Mesendoderm (in vitro differentiated cells): ENCODE results near the gene CRTC1.

Source experiments
- DNase-seq: peaks from one replicate; pipeline ENCODE4 v3.0.0; 2013
- H2AK5ac ChIP-seq: 2 replicates; pipeline ENCODE4 v1.6.1; 2013; ENCODE audit warnings: low read length, inconsistent platforms
- H2BK120ac ChIP-seq: 2 replicates; pipeline ENCODE4 v1.6.1; 2013; ENCODE audit warnings: low read depth, mild to moderate bottlenecking, low read length, moderate library complexity, mixed read lengths
- H2BK15ac ChIP-seq: replicated peaks from 2 replicates; pipeline ENCODE4 v1.6.1; 2013; ENCODE audit warnings: low read depth, mild to moderate bottlenecking, moderate library complexity
- H2BK5ac ChIP-seq: 2 replicates; pipeline ENCODE4 v1.6.1; 2013; ENCODE audit warnings: low read length, inconsistent platforms
- H3K18ac ChIP-seq: 2 replicates; pipeline ENCODE4 v1.6.1; 2013; ENCODE audit warnings: mild to moderate bottlenecking, low read length, mixed read lengths
- H3K23ac ChIP-seq: one replicate; pipeline ENCODE4 v1.6.1; 2013; ENCODE audit warnings: low read length
- H3K27ac ChIP-seq: 2 replicates; pipeline ENCODE4 v1.5.1; 2013; ENCODE audit warnings: low read depth, mild to moderate bottlenecking, inconsistent platforms, low read length, moderate library complexity
- H3K27me3 ChIP-seq: 2 replicates; pipeline ENCODE4 v1.6.1; 2013; ENCODE audit warnings: low read length, control low read depth, mild to moderate bottlenecking, inconsistent platforms; ENCODE audit not compliant: insufficient read depth, poor library complexity
- H3K36me3 ChIP-seq: 2 replicates; pipeline ENCODE4 v1.6.1; 2013; ENCODE audit warnings: low read length, inconsistent platforms; ENCODE audit not compliant: control insufficient read depth, insufficient read depth
- H3K4ac ChIP-seq: one replicate; pipeline ENCODE4 v1.6.1; 2013; ENCODE audit warnings: low read depth, mild to moderate bottlenecking, low read length, moderate library complexity
- H3K4me1 ChIP-seq: 2 replicates; pipeline ENCODE4 v1.6.1; 2013; ENCODE audit warnings: low read depth, low read length, inconsistent platforms; ENCODE audit not compliant: control insufficient read depth
- H3K4me2 ChIP-seq: 2 replicates; pipeline ENCODE4 v1.6.1; 2013; ENCODE audit warnings: low read length
- H3K4me3 ChIP-seq: 2 replicates; pipeline ENCODE4 v1.5.1; 2013; ENCODE audit warnings: mild to moderate bottlenecking, low read length
- H3K56ac ChIP-seq: one replicate; pipeline ENCODE4 v1.6.1; 2013; ENCODE audit warnings: low read length
- H3K79me1 ChIP-seq: 2 replicates; pipeline ENCODE4 v1.6.1; 2013; ENCODE audit warnings: low read length, inconsistent platforms
- H3K79me2 ChIP-seq: 2 replicates; pipeline ENCODE4 v1.6.1; 2013; ENCODE audit warnings: mild to moderate bottlenecking, low read length; ENCODE audit not compliant: control insufficient read depth, insufficient read depth
- H3K9ac ChIP-seq: 2 replicates; pipeline ENCODE4 v1.6.1; 2013; ENCODE audit warnings: low read length, inconsistent platforms
- H4K5ac ChIP-seq: one replicate; pipeline ENCODE4 v1.6.1; 2013; ENCODE audit warnings: low read length
- H4K8ac ChIP-seq: one replicate; pipeline ENCODE4 v1.6.1; 2013; ENCODE audit warnings: low read depth, mild to moderate bottlenecking, control low read depth, low read length, moderate library complexity
- WGBS: extraction: QIAGEN DNeasy Blood & Tissue Kit; methylation state at CpG from one replicate; pipeline ENCODE4 v1.1.7; 2013; ENCODE audit warnings: low lambda C conversion rate, missing lambda C conversion rate; ENCODE audit not compliant: insufficient coverage; ENCODE audit errors: extremely low coverage; 5-methylcytosine and 5-hydroxymethylcytosine counted together

The CRTC1 gene

GRCh38 chr19:18788529-18789421 is 105.3 kb downstream of the CRTC1 start:
- no peak overlapping the region for H3K27ac ChIP-seq
- peaks cover 2% of the 10 kb centered on the region for H3K4me1 ChIP-seq
- H4K8ac ChIP-seq = no peak overlapping the region
- H3K23ac ChIP-seq = no peak overlapping the region
- no peak overlapping the region for H2BK15ac ChIP-seq
- H4K5ac ChIP-seq = no peak overlapping the region
- H3K56ac ChIP-seq = no peak overlapping the region
- no peak overlapping the region for H2BK120ac ChIP-seq
- WGBS = no CpG with 5 or more reads among the region's 68 CpGs
- H3K9ac ChIP-seq = no peak overlapping the region
- no peaks in the 10 kb centered on the region for H3K79me2 ChIP-seq
- H3K79me1 ChIP-seq = no peaks in the 10 kb centered on the region
- H3K27me3 ChIP-seq = peaks cover 58% of the 10 kb centered on the region
- H2AK5ac ChIP-seq = no peak overlapping the region
- DNase-seq = no peak
- no peak overlapping the region for H2BK5ac ChIP-seq
- no peak overlapping the region for H3K4me2 ChIP-seq
- H3K36me3 ChIP-seq = no peaks in the 10 kb centered on the region
- H3K4me3 ChIP-seq = no peak overlapping the region
- no peak overlapping the region for H3K18ac ChIP-seq
- H3K4ac ChIP-seq = no peak overlapping the region

GRCh38 chr19:18789422-18789869 is 106.0 kb downstream of the CRTC1 start:
- Histone ChIP-seq H4K8ac (no peak overlapping the region), H2BK15ac (no peak overlapping the region), H3K4me3 (no peak overlapping the region), H4K5ac (no peak overlapping the region), H3K36me3 (no peaks in the 10 kb centered on the region), H2BK120ac (no peak overlapping the region), H3K18ac (no peak overlapping the region), H3K9ac (no peak overlapping the region), H3K56ac (no peak overlapping the region), H2BK5ac (no peak overlapping the region), H3K27me3 (peaks cover 58% of the 10 kb centered on the region), H3K79me2 (no peaks in the 10 kb centered on the region), H3K4me1 (peaks cover 2% of the 10 kb centered on the region), H3K79me1 (no peaks in the 10 kb centered on the region), H3K27ac (no peak overlapping the region), H2AK5ac (no peak overlapping the region), H3K23ac (no peak overlapping the region), H3K4ac (no peak overlapping the region), H3K4me2 (no peak overlapping the region)
- WGBS = no CpG with 5 or more reads among the region's 38 CpGs
- DNase-seq = no peak

- H3K27me3 ChIP-seq = peaks cover 58% of the 10 kb centered on the region
- no CpG with 5 or more reads among the region's 65 CpGs for WGBS
Measured at GRCh38 chr19:18789883-18790565, 106.5 kb downstream of the CRTC1 start.

DNA sequence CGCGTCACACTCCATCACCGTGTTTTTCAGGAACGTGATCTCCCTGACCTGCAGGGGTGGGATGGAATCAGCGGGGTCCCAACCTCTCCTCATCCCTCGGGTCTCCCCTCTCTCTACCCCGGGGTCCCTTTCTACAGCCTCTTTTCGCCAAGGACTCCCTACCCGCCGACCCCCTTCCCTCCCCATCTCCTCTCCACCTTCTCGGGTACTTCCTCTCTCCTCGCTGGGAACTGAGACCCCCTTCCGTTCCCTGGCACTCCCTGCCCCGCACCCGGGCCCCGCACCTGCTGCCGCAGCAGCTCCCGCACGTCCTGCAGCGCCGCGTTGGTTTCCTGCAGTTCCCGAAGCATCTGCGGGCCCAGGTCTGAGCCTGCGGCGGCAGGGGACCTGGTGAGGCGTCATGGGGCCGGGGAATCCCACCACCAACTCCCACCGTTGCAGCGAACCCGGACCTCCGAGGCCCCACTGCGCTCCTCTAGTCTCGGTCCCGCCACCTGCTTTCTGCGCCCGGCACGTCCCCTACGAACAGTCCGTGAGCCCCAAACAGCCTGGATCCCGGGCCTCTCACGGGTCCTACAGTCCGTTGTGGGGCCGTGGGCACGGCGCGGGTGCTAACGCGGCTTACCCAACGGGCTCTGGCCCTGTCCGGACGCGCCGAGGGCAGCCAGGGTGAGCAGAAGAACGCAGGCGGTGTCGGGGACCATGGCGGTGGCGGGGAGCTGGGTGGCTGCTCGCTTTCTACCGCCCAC is 107.3 kb downstream of the CRTC1 start, which contains the start of gene COMP:
Gene COMP (minus strand): TSS at position 740 of the 749 bp plus-strand sequence. CDS start 36 bp downstream, at position 704.
- H3K27me3 ChIP-seq = peaks cover 58% of the 10 kb centered on the region
- H3K4me2 ChIP-seq = no peak within 1 kb of the TSS
- no peak within 1 kb of the TSS for H2BK5ac ChIP-seq
- no peak within 1 kb of the TSS for H3K4me3 ChIP-seq
- no peaks in the 10 kb centered on the region for H3K79me1 ChIP-seq
- H2BK120ac ChIP-seq = no peak within 1 kb of the TSS
- no peak within 1 kb of the TSS for H2BK15ac ChIP-seq
- H2AK5ac ChIP-seq = no peak within 1 kb of the TSS
- no peak within 1 kb of the TSS for H3K18ac ChIP-seq
- no peaks in the 10 kb centered on the region for H3K36me3 ChIP-seq
- H3K56ac ChIP-seq = no peak within 1 kb of the TSS
- H3K23ac ChIP-seq = no peak within 1 kb of the TSS
- no peaks in the 10 kb centered on the region for H3K4me1 ChIP-seq
- no peak within 1 kb of the TSS for H3K27ac ChIP-seq
- H4K8ac ChIP-seq = no peak within 1 kb of the TSS
- H4K5ac ChIP-seq = no peak within 1 kb of the TSS
- DNase-seq = no peak
- H3K9ac ChIP-seq = no peak within 1 kb of the TSS
- H3K4ac ChIP-seq = no peak within 1 kb of the TSS
- H3K79me2 ChIP-seq = no peaks in the 10 kb centered on the region
- no CpG with 5 or more reads among the region's 61 CpGs for WGBS

More at GRCh38 chr19:18789883-18790565, 106.5 kb downstream of the CRTC1 start:
- Histone ChIP-seq H3K4ac (no peak overlapping the region), H3K79me2 (no peaks in the 10 kb centered on the region), H3K56ac (no peak overlapping the region), H3K9ac (no peak overlapping the region), H3K4me1 (peaks cover 2% of the 10 kb centered on the region), H3K4me3 (no peak overlapping the region), H2BK5ac (no peak overlapping the region), H2BK15ac (no peak overlapping the region), H3K79me1 (no peaks in the 10 kb centered on the region), H4K8ac (no peak overlapping the region), H3K36me3 (no peaks in the 10 kb centered on the region), H3K23ac (no peak overlapping the region), H3K4me2 (no peak overlapping the region), H3K27ac (no peak overlapping the region), H3K18ac (no peak overlapping the region), H2AK5ac (no peak overlapping the region), H4K5ac (no peak overlapping the region), H2BK120ac (no peak overlapping the region)
- peak; percentile 58 for DNase-seq

- H3K27me3 ChIP-seq = peaks cover 55% of the 10 kb centered on the region
- no peak for DNase-seq
- H3K4me3 ChIP-seq = no peak overlapping the region
- no peak overlapping the region for H3K23ac ChIP-seq
- no peak overlapping the region for H3K27ac ChIP-seq
- H2BK15ac ChIP-seq = no peak overlapping the region
- H3K18ac ChIP-seq = no peak overlapping the region
- no peak overlapping the region for H3K56ac ChIP-seq
- H3K4me2 ChIP-seq = no peak overlapping the region
- H2BK5ac ChIP-seq = no peak overlapping the region
- no peaks in the 10 kb centered on the region for H3K36me3 ChIP-seq
- no peaks in the 10 kb centered on the region for H3K79me1 ChIP-seq
- H3K79me2 ChIP-seq = no peaks in the 10 kb centered on the region
- no peak overlapping the region for H3K9ac ChIP-seq
- no peak overlapping the region for H3K4ac ChIP-seq
- WGBS = no CpG with 5 or more reads among the region's 21 CpGs
- H2AK5ac ChIP-seq = no peak overlapping the region
- H2BK120ac ChIP-seq = no peak overlapping the region
- H4K5ac ChIP-seq = no peak overlapping the region
- no peak overlapping the region for H4K8ac ChIP-seq
- H3K4me1 ChIP-seq = no peaks in the 10 kb centered on the region
Measured at GRCh38 chr19:18791315-18791678, 107.8 kb downstream of the CRTC1 start.
